ENCODE measurements around the gene MYL10.
"Not testable (repeated sequence)": the region's sequence is repeated elsewhere in the genome, so short reads cannot be mapped to it uniquely, and the experiment has no call there.

The MYL10 gene

DNA sequence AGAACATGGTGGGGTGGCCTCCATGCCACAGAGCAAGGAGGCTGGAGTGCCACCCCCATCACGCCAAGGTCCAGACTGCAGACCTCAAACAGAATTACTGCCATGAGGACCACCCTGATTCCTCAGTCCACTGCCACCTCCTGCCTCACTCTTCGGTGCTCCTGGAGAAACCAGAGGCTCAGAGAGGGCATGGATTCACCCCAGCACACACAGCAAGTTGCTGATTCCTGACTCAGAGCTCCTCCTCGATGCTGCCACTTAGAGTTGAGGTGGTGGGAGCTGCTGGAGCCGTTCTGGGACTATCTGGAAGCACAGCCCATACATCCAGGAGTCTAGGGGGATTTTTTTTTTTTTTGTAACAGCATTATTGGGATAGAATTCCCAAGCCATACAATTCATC, 22.0 kb upstream of the MYL10 start:
- DNase-seq (ENCODE audit: low read depth) = no peak

DNA sequence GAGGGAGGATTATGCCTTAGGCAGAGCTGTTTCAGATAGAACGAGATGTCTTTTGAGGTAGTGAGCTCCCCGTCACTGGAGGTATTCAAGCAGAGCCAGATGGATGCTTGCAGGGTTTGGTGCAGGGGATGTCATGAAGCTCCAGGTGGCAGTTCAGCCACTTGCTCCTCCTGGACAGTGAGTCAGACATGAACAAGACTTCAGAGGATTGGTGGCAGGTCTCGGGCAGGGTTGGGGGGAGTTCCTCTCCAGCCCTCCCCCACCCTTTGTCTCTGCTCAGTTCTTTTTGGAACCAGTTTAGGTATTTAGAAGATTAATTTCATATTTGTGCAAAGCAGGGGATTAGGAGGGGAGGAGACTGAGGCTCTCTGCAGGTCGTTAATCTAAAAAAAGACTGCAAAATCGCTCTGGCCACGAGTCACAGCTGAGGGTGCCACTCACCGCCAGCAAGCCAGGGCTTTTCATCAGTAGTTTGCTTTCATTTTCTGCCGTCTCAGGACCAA, 21.5 kb upstream of the MYL10 start:
- DNase-seq (ENCODE audit: low read depth) = no peak

- not testable (repeated sequence) for DNase-seq (ENCODE audit: low read depth)
Observed at GRCh38 chr7:101647876-101648275, 18.8 kb upstream of the MYL10 start.

- DNase-seq (ENCODE audit: low read depth) = no peak
Observed at GRCh38 chr7:101645951-101646350, 16.9 kb upstream of the MYL10 start.

DNA sequence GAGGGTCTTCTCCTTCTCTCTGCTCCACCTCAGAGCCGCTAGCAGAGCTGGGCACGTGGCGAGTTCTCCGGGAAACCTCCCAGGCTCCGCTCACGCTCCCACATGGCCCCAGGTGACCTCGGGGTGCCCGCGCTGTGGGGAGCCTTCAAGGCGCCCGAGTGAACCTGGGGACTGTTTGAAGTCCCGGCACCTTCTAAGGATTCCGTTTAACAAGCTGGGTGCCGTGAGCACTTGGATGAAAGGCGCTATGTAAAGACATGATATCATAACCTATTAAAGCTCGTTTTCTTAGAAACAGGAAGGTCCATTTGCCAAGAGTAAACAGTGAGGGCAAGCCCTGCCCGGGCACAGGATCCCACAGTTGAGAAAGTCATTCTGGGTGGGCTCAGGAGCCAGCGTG, 15.8 kb upstream of the MYL10 start:
- DNase-seq (ENCODE audit: low read depth) = no peak

DNA sequence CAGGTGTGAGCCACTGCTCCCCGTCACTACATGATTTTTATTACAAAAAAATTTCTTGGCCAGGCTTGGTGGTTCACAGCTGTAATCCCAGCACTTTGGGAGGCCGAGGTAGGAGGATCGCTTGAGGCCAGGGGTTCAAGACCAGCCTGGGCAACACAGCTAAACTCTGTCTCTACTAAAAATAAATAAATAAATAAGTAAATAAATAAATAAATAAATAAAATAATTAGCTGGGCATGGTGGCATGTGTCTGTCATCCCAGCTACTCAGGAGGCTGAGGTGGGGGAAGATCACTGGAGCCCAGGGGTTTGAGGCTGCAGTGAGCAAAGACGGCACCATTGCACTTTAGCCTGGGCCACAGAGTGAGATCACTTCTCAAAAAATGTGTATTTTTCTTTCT, 10.0 kb upstream of the MYL10 start:
- not testable (repeated sequence) for DNase-seq (ENCODE audit: low read depth)

DNA sequence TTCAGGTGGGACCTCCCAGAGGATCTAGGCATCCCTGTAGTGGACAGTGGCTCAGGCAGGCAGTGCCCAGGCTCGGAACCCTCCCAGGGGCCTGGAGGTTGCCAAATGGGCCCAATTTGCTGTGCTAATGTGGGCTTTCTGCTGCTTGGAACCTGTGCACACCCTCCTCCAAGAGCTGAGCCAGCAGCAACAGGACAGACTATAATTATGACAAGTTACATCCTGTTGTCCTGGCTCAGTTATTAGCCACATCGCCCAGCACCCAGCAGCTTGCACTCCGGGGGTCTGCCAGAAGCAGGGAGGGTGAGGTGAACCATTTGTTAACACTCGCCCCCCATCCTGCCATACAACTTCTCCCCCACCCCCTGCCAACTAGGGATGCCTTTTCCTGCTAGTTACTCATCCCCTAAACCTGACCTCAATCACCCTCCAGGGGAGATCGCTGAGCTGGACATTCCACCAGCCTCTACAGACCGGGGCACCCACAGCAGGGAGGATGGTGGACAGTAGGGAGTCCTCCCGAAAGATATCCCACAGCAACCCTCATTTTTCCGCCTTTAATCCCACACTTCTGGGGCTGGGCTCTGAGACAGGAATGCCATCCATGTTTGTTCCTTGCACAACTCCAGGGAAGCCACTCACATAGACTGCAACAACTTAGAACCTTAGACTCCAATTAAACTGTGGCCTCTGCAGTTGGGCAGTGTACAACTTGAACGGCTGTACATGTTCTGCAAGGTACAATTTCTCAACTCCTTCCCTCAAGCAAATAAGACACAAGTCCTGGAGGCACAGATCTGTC, 7.9 kb upstream of the MYL10 start:
- DNase-seq (ENCODE audit: low read depth) = no peak

- DNase-seq (ENCODE audit: low read depth) = no peak
Observed at GRCh38 chr7:101635484-101635883, 6.4 kb upstream of the MYL10 start.

DNA sequence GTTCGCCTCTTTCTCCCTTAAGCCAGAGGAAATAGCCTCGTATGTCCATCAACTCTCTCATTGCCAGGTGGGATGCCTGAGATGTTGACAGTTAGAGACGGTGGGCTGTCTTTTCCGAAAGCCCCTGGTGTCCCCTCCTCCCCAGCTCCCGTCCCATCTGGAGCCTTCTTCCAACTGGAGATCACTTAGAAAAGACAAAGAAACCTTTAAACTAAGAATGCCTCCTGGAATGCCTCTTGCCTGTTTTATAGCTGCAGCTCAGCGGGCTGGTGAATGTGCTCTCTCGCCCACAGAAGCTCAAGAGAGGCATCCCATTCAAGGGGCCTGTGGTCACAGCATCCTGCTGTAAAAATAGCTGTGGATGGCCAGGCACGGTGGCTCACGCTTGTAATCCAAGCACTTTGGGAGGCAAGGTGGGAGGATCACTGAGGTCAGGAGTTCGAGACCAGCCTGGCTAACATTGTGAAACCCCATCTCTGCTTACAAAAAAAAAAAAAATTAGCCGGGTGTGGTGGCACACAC, 5.2 kb upstream of the MYL10 start:
- no peak for DNase-seq (ENCODE audit: low read depth)

DNA sequence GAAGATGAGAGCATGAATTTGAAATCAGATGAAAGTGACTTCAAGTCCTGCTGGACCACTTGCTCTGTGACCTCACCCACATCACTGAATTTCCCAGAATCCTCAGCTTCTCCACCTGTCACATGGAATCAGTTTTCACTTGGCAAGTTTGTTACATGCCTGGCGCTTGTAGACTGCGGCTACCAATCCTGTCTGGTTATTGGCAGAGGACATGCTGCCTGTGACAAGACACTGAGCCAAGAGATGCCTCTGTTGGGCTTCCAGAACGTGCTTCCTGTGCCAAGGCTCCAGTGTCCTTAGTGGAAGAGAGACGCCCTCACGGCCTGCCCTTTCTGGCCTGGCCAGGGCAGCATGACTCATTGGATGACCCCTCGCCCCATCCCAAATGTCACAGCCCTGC, 4.4 kb upstream of the MYL10 start:
- DNase-seq (ENCODE audit: low read depth) = no peak

DNA sequence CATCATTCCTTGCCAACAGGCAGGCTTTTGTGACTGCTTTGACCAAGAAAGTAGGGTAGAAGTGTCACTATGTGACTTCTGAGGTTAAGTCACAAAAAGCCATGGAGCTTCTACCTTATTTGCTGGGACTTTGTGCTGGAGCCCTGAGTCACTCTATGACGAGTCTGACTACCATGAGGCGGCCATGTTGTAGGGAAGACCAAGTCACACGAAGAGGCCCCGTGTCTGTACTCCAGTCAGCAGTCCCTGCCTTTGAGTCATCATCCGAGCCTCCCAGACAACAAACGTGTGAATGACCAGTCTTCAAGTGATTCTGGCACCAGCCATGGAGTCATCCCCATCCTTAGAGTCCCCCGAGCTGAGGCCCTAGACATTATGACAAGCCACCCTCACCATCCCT, 3.5 kb upstream of the MYL10 start:
- no peak for DNase-seq (ENCODE audit: low read depth)

GRCh38 chr7:101631224-101631714, 2.2 kb upstream of the MYL10 start:
- DNase-seq (ENCODE audit: low read depth) = no peak

- no peak for DNase-seq (ENCODE audit: low read depth)
Observed at GRCh38 chr7:101630591-101630990, 1.5 kb upstream of the MYL10 start.

DNA sequence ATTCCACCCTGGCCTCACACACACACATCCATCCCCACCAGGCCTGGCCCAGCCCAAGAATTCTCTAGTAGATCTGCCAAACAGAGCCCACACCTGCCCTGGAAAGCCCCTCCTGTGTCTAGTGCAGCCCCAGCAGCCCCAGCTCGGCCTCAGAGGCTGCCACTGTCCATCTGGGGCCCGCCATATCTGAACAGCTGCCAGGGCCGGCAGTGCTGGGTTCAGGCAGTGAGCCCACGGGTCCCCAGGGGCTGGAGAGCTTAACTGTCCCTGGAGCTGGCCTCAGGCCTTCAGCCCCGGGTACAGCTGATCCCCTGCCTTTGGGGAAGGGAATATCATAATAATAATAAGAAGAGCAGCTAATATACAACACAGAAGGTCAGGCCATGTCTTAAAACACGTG, 574 bp downstream of the MYL10 start:
- DNase-seq (ENCODE audit: low read depth) = no peak

DNA sequence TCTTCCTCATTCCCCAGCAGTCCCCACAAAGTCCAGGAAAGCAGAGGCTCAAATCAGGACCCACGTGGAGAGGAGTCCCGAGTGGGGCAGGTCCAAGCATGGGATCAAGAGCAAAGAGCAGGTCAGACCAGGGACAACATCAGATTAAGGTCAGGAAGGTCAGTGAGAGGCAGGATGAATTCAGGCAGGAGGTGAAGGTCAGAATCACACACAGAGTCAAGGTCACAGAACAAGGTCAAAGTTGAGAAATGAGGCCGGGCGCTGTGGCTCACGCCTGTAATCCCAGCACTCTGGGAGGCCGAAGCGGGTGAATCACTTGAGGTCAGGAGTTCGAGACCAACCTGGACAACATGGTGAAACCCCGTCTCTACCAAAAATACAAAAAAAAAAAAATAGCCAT, 2.3 kb downstream of the MYL10 start:
- no peak for DNase-seq (ENCODE audit: low read depth)

- no peak for DNase-seq (ENCODE audit: low read depth)
Observed at GRCh38 chr7:101626069-101626671, 2.9 kb downstream of the MYL10 start.

GRCh38 chr7:101625031-101625791, 3.9 kb downstream of the MYL10 start:
- DNase-seq (ENCODE audit: low read depth) = no peak

DNA sequence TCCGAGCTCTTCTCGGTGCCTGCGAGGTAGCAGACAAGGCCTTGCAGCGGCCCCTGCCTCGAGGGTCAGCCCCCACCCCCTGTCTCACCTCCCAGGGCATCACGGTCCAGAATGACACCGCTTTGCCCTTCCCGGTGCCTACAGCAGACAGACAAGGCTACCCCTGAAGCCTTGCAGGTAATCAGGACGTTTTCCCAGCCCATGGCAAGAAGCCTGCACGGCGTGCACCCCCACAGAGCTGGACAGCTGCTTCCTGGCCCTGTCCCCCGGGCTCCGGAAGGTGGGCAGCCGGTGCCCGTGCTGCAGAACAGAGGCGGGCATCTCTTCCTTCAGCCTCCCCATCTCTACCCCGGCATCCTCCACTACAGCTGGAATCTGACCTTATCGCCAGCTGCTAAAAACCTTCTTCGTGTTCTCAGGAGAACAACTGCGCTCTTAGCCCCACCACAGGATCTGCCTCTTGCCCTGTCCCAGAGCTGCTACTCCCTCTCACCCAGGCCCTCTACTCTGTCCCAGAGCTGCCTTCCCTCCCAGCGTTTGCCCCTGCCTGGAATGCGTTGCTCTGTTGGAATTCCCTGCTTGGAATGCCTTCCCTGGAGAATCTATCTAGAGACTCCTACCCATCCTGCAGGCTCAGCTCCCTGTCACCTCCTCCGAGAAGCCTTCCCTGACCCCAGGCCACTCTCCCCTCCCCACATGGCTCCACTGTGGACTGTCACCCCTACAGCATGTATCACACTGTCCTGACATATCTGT, 4.7 kb downstream of the MYL10 start:
- no peak for DNase-seq (ENCODE audit: low read depth)

DNA sequence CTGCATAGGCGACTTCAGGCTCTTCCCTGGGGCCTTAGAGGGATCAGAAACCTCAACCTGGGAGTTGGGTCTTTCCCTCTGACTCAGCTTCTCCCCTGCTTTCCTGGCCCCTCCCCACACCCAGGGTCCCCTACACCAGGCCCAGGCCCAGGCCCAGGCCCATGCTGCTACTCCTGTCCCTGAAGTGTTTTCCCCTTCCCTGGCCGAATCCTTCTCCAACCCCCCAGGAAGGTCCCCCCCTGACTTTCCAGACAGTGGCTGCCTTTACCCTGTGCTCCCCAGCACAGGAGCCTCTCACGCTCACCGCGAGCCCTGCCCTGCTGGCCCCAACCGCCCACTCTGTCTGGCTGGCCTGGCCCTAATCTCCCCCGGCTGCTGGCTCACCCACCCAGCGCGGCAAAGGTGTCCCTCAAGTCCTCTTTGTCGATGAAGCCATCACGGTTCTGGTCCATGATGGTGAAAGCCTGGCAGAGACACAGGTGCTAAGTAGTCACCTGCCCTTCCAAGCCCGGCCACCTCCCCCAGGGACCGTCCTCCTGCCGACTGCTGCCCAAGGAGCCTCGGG, 6.4 kb downstream of the MYL10 start:
- DNase-seq (ENCODE audit: low read depth) = no peak

GRCh38 chr7:101620991-101621390, 8.1 kb downstream of the MYL10 start:
- DNase-seq (ENCODE audit: low read depth) = no peak

GRCh38 chr7:101620395-101620794, 8.7 kb downstream of the MYL10 start:
- no peak for DNase-seq (ENCODE audit: low read depth)
